Hippocampal formation (tissue), 2 donors: ENCODE measurements around the gene TCF12.

Source experiments
- DNase-seq, 2 donors: peaks; one replicate each; lab custom pipeline; 2025; lab: John Stamatoyannopoulos, UW

Gene TCF12

DNA sequence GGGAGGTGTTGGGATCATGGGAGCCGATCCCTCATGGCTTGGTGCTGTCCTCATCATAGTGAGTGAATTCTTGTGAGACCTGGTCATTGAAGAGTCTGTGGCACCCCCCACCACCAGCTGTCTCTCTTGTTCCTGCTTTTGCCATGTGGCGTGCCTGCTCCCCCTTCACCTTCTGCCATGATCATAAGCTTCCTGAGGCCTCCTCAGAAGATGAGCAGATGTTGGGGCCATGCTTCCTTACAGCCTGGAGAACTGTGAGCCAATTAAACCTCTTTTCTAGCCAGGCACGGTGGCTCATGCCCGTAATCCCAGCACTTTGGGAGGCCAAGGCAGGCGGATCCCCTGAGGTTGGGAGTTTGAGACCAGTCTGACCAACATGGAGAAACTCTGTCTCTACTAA is 420.9 kb downstream of the TCF12 start:
- DNase-seq: no peak
